OCI-LY7 (cell line): ENCODE measurements around the gene NXN.

Experiments used
- CTCF ChIP-seq: fragments of 200-600 bp; sonication (generic); conservative IDR thresholded peaks from 2 replicates; pipeline ENCODE4 v1.5.1; 2014; ENCODE audit warnings: mild to moderate bottlenecking, antibody characterized with exemption, low read length, moderate library complexity, mixed read lengths
- EZH2phosphoT487 ChIP-seq: fragments of 200-600 bp; sonication (generic); IDR thresholded peaks from 2 replicates; pipeline ENCODE4 v1.6.1; 2018; ENCODE audit warnings: low read depth, borderline replicate concordance, mild to moderate bottlenecking, mixed run types, antibody characterized with exemption, low read length, moderate library complexity, mixed read lengths

DNA sequence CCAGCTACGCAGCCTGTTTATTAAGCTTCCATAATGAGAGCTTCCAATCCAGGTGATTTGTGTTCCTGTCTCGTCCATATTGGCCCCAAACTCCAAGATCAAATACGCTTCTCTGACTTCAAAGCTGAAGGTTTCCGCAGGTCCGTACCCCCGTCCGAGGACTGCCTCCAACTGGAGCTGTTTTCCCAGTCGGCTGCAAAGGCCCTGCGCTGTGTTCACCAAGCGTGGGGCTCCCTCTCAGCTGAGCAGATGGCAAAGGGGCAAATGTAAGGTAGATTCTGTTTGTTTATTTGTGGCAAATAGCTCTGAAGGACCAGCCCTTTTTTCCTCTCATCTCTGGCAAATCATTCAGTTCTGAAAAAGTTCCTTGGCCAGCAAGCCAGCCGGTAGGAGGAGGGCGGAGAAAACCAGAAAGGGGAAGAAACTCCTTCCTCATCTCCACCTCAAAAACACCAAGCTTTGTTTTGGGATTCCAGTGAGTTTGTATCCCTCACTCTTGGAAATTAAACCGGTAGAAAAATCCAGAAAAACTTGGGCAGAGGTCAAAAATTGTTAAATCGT lies 35.2 kb downstream of the NXN start:
- TF ChIP-seq CTCF (no peak), EZH2phosphoT487 (no peak)
